H9 (cell line): ENCODE data around the gene GRID2IP. TPM values are rescaled to one million over a fixed set of nuclear protein-coding genes. Genes with fewer than 3 reads are reported as not detected.

Experiments used
- DNase-seq: peaks from one replicate; pipeline ENCODE4 v3.0.0-alpha.2; 2017
- H2AFZ ChIP-seq: one replicate; pipeline ENCODE4 v1.6.1; 2013; ENCODE audit warnings: mild to moderate bottlenecking, low read length, control low read depth, moderate library complexity
- H2AK5ac ChIP-seq: 2 replicates; pipeline ENCODE4 v1.6.1; 2013; ENCODE audit warnings: low read length, control low read depth, mixed read lengths; ENCODE audit not compliant: insufficient read length
- H2BK120ac ChIP-seq: one replicate; pipeline ENCODE4 v1.6.1; 2013; ENCODE audit warnings: low read depth, mild to moderate bottlenecking, low read length, control low read depth, inconsistent platforms; ENCODE audit not compliant: poor library complexity, severe bottlenecking
- H2BK12ac ChIP-seq: 2 replicates; pipeline ENCODE4 v1.6.1; 2013; ENCODE audit warnings: low read length, control low read depth, mixed read lengths, low read depth; ENCODE audit not compliant: insufficient read length
- H2BK15ac ChIP-seq: 2 replicates; pipeline ENCODE4 v1.6.1; 2013; ENCODE audit warnings: low read depth, low read length, control low read depth
- H2BK20ac ChIP-seq: one replicate; pipeline ENCODE4 v1.6.1; 2013; ENCODE audit warnings: low read depth, mild to moderate bottlenecking, low read length, control low read depth, inconsistent platforms; ENCODE audit not compliant: poor library complexity, severe bottlenecking
- H2BK5ac ChIP-seq: 2 replicates; pipeline ENCODE4 v1.6.1; 2013; ENCODE audit warnings: low read length, control low read depth, mixed read lengths; ENCODE audit not compliant: insufficient read length
- H3K14ac ChIP-seq: 2 replicates; pipeline ENCODE4 v1.6.1; 2013; ENCODE audit warnings: low read length, control low read depth; ENCODE audit not compliant: insufficient read depth
- H3K18ac ChIP-seq: 2 replicates; pipeline ENCODE4 v1.6.1; 2013; ENCODE audit warnings: low read depth, mild to moderate bottlenecking, mixed read lengths, low read length, control low read depth; ENCODE audit not compliant: insufficient read length
- H3K23ac ChIP-seq: 2 replicates; pipeline ENCODE4 v1.6.1; 2013; ENCODE audit warnings: low read length, control low read depth, mixed read lengths, low read depth; ENCODE audit not compliant: insufficient read length
- H3K23me2 ChIP-seq: 2 replicates; pipeline ENCODE4 v1.6.1; 2013; ENCODE audit warnings: low read depth, mild to moderate bottlenecking, mixed read lengths, low read length, control low read depth; ENCODE audit not compliant: insufficient read length, poor library complexity, severe bottlenecking
- H3K27ac ChIP-seq: 2 replicates; pipeline ENCODE4 v1.5.1; 2013; ENCODE audit warnings: low read length, control low read depth, mixed read lengths, low read depth; ENCODE audit not compliant: insufficient read length
- H3K27me3 ChIP-seq: 2 replicates; pipeline ENCODE4 v1.6.1; 2013; ENCODE audit warnings: low read length, control low read depth, inconsistent platforms; ENCODE audit not compliant: insufficient read depth
- H3K4ac ChIP-seq: 2 replicates; pipeline ENCODE4 v1.6.1; 2013; ENCODE audit warnings: low read depth, mild to moderate bottlenecking, control low read depth, inconsistent platforms, low read length, moderate library complexity
- H3K4me1 ChIP-seq: 2 replicates; pipeline ENCODE4 v1.6.1; 2013; ENCODE audit warnings: low read length, control low read depth, inconsistent platforms; ENCODE audit not compliant: insufficient read depth
- H3K4me2 ChIP-seq: 2 replicates; pipeline ENCODE4 v1.6.1; 2013; ENCODE audit warnings: low read length, control low read depth, mixed read lengths; ENCODE audit not compliant: insufficient read length, insufficient read depth
- H3K56ac ChIP-seq: 2 replicates; pipeline ENCODE4 v1.6.1; 2013; ENCODE audit warnings: low read depth, mild to moderate bottlenecking, mixed read lengths, low read length, control low read depth; ENCODE audit not compliant: insufficient read length
- H3K79me1 ChIP-seq: 2 replicates; pipeline ENCODE4 v1.6.1; 2013; ENCODE audit warnings: low read depth, mild to moderate bottlenecking, moderate library complexity, low read length, control low read depth, inconsistent platforms; ENCODE audit not compliant: insufficient read depth, poor library complexity, severe bottlenecking
- H3K79me2 ChIP-seq: 2 replicates; pipeline ENCODE4 v1.6.1; 2013; ENCODE audit warnings: low read length, control low read depth, inconsistent platforms; ENCODE audit not compliant: insufficient read depth
- H3K9ac ChIP-seq: 2 replicates; pipeline ENCODE4 v1.6.1; 2013; ENCODE audit warnings: low read length, control low read depth, mixed read lengths; ENCODE audit not compliant: insufficient read length; ENCODE audit errors: extremely low read depth
- H3K9me3 ChIP-seq: one replicate; pipeline ENCODE4 v1.6.1; 2013; ENCODE audit warnings: low read depth, low read length, inconsistent platforms; ENCODE audit not compliant: control insufficient read depth
- H3T11ph ChIP-seq: one replicate; pipeline ENCODE4 v1.6.1; 2013; ENCODE audit warnings: mild to moderate bottlenecking, low read length, control low read depth, inconsistent platforms
- H4K20me1 ChIP-seq: one replicate; pipeline ENCODE4 v1.6.1; 2013; ENCODE audit not compliant: control insufficient read depth, insufficient read length, insufficient read depth
- H4K5ac ChIP-seq: 2 replicates; pipeline ENCODE4 v1.6.1; 2013; ENCODE audit warnings: low read depth, mild to moderate bottlenecking, mixed read lengths, low read length, control low read depth; ENCODE audit not compliant: insufficient read length
- H4K8ac ChIP-seq: replicated peaks from 2 replicates; pipeline ENCODE4 v1.6.1; 2013; ENCODE audit warnings: low read length, control low read depth, mixed read lengths, low read depth; ENCODE audit not compliant: insufficient read length
- H4K91ac ChIP-seq: 2 replicates; pipeline ENCODE4 v1.6.1; 2013; ENCODE audit warnings: low read depth, mild to moderate bottlenecking, moderate library complexity, mixed read lengths, low read length, control low read depth; ENCODE audit not compliant: insufficient read length
- H3K27ac Mint-ChIP-seq, 3 experiments: 2 replicates in 2 of 3; 3 replicates in 1 of 3; pipeline ENCODE4 v1.8.0; 2020 to 2021; ENCODE audit warnings: mixed read lengths in 3 of 3, mild to moderate bottlenecking in 1 of 3, moderate library complexity in 1 of 3
- H3K27me3 Mint-ChIP-seq: 2 replicates; pipeline ENCODE4 v1.8.0; 2021; ENCODE audit warnings: low read depth, mild to moderate bottlenecking, moderate library complexity, mixed read lengths
- H3K36me3 Mint-ChIP-seq, 3 experiments: 2 replicates in 2 of 3; 3 replicates in 1 of 3; pipeline ENCODE4 v1.8.0; 2020 to 2021; ENCODE audit warnings: low read depth in 3 of 3, mixed read lengths in 3 of 3; ENCODE audit not compliant: insufficient read depth in 1 of 3
- H3K4me1 Mint-ChIP-seq, 2 experiments: 2 replicates each; pipeline ENCODE4 v1.8.0; 2020; ENCODE audit warnings: mixed read lengths in 2 of 2
- H3K4me3 Mint-ChIP-seq, 2 experiments: 2 replicates in 1 of 2; 3 replicates in 1 of 2; pipeline ENCODE4 v1.8.0; 2020 to 2021; ENCODE audit warnings: mild to moderate bottlenecking in 2 of 2, mixed read lengths in 2 of 2, moderate library complexity in 1 of 2
- H3K9me3 Mint-ChIP-seq, 2 experiments: 2 replicates in 1 of 2; 3 replicates in 1 of 2; pipeline ENCODE4 v1.8.0; 2020; ENCODE audit warnings: mild to moderate bottlenecking in 2 of 2, mixed read lengths in 2 of 2, moderate library complexity in 1 of 2
- WGBS: extraction: QIAGEN DNeasy Blood & Tissue Kit; methylation state at CpG from one replicate; pipeline ENCODE4 v1.1.7; 2013; ENCODE audit warnings: missing lambda C conversion rate, low lambda C conversion rate, mixed read lengths; ENCODE audit not compliant: insufficient read length; ENCODE audit errors: extremely low coverage; 5-methylcytosine and 5-hydroxymethylcytosine counted together
- total RNA-seq: library from RNA; stranded (reverse); gene quantifications from 2 replicates; pipeline ENCODE4 v1.2.1, GENCODE V29; 2021
- TF ChIP-seq, protein P1 (sequence below): fragments of 200-600 bp; sonication (generic); conservative IDR thresholded peaks from 3 replicates; pipeline ENCODE4 v1.8.0; 2021; ENCODE audit warnings: antibody characterized with exemption, mild to moderate bottlenecking

GRID2IP gene
- total RNA-seq, 1 experiment from 2014 or later, result 1.7 TPM

- H3K14ac ChIP-seq, result no peak overlapping the region
- peak; percentile 79 for DNase-seq
These were observed 4.9 kb upstream of the GRID2IP start for GRCh38 chr7:6556196-6556595.

More at GRCh38 chr7:6556196-6556595, 4.9 kb upstream of the GRID2IP start:
- no peak overlapping the region for H3K18ac ChIP-seq
- no peak overlapping the region for H2BK20ac ChIP-seq
- H4K20me1 ChIP-seq, result no peaks in the 10 kb centered on the region
- H3K56ac ChIP-seq, result no peak overlapping the region
- no peaks in the 10 kb centered on the region for H3K23me2 ChIP-seq
- H3K4me3 Mint-ChIP-seq, result no peak overlapping the region
- H2AFZ ChIP-seq, result no peak overlapping the region
- no peak overlapping the region for H2BK5ac ChIP-seq
- H2AK5ac ChIP-seq, result no peak overlapping the region
- H3K79me1 ChIP-seq, result no peaks in the 10 kb centered on the region
- H3K4me1 ChIP-seq, result no peaks in the 10 kb centered on the region; the same call in 1 of the 2 replicates
- H3K27me3 Mint-ChIP-seq, result no peaks in the 10 kb centered on the region
- no peak overlapping the region for H3K4me2 ChIP-seq
- H3K27ac Mint-ChIP-seq, result peak overlapping the region in 1 of 3 experiments; percentile 34; a peak in 1 of 7 replicates
- H3K27ac ChIP-seq, result no peak overlapping the region
- H3K79me2 ChIP-seq, result no peaks in the 10 kb centered on the region
- peaks cover 11 to 16% of the 10 kb centered on the region in 2 experiments for H3K4me1 Mint-ChIP-seq
- H3K27me3 ChIP-seq, result no peaks in the 10 kb centered on the region
- H3K4ac ChIP-seq, result no peak overlapping the region
- H3K9me3 Mint-ChIP-seq, result no peaks in the 10 kb centered on the region
- H3K9ac ChIP-seq, result no peak overlapping the region
- no peak overlapping the region for H4K5ac ChIP-seq
- no peak overlapping the region for H4K91ac ChIP-seq
- H3K36me3 Mint-ChIP-seq, result no peaks in the 10 kb centered on the region
- H4K8ac ChIP-seq, result no peak overlapping the region
- no peak overlapping the region for H3K23ac ChIP-seq
- H3K9me3 ChIP-seq, result no peaks in the 10 kb centered on the region
- no peak overlapping the region for H2BK12ac ChIP-seq
- no peak overlapping the region for H2BK15ac ChIP-seq
- no CpG with 5 or more reads among the region's 6 CpGs for WGBS
- TF ChIP-seq, protein P1, sequence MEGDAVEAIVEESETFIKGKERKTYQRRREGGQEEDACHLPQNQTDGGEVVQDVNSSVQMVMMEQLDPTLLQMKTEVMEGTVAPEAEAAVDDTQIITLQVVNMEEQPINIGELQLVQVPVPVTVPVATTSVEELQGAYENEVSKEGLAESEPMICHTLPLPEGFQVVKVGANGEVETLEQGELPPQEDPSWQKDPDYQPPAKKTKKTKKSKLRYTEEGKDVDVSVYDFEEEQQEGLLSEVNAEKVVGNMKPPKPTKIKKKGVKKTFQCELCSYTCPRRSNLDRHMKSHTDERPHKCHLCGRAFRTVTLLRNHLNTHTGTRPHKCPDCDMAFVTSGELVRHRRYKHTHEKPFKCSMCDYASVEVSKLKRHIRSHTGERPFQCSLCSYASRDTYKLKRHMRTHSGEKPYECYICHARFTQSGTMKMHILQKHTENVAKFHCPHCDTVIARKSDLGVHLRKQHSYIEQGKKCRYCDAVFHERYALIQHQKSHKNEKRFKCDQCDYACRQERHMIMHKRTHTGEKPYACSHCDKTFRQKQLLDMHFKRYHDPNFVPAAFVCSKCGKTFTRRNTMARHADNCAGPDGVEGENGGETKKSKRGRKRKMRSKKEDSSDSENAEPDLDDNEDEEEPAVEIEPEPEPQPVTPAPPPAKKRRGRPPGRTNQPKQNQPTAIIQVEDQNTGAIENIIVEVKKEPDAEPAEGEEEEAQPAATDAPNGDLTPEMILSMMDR, result peak; percentile 66
- no peak overlapping the region for H2BK120ac ChIP-seq
- no peak overlapping the region for H3T11ph ChIP-seq
